Esophagus squamous epithelium (tissue), 5 donors: ENCODE measurements around the gene RNF217. TPM values are rescaled to one million over a fixed set of nuclear protein-coding genes. Genes with fewer than 3 reads are reported as not detected.

Experiments
- DNase-seq: peaks from one replicate; lab custom pipeline; 2025; lab: John Stamatoyannopoulos, UW
- H3K27ac ChIP-seq, 4 donors: fragments of 200-600 bp; sonication (generic); one replicate each; pipeline ENCODE4 v1.5.1; 2016 to 2019; ENCODE audit warnings: mild to moderate bottlenecking in 1 of 4
- H3K27me3 ChIP-seq, 4 donors: fragments of 200-600 bp; sonication (generic); 1 replicate in 3 of 4; 2 replicates in 1 of 4; pipeline versions ENCODE4 v1.5.1 to v1.6.0; 2017 to 2021; ENCODE audit warnings: antibody characterized with exemption in 1 of 4
- H3K36me3 ChIP-seq, 3 donors: fragments of 200-600 bp; sonication (generic); one replicate each; pipeline ENCODE4 v1.5.1; 2016 to 2019
- H3K4me1 ChIP-seq, 3 donors: fragments of 200-600 bp; sonication (generic); one replicate each; pipeline ENCODE4 v1.5.1; 2017 to 2019
- H3K4me3 ChIP-seq, 4 donors: fragments of 200-600 bp; sonication (generic); 1 replicate in 3 of 4; 2 replicates in 1 of 4; pipeline ENCODE4 v1.5.1; 2016 to 2019; ENCODE audit warnings: mild to moderate bottlenecking in 2 of 4, moderate library complexity in 1 of 4
- H3K9me3 ChIP-seq, 3 donors: fragments of 200-600 bp; sonication (generic); one replicate each; pipeline ENCODE4 v1.5.1; 2016 to 2019
- CTCF ChIP-seq, 6 experiments: fragments of 450-650 bp in 4 of 6; fragments of 200-600 bp in 2 of 6; sonication (generic) in 2 of 6; IDR thresholded peaks; one replicate each; pipeline ENCODE4 v1.5.1; 2016 to 2019; ENCODE audit warnings: antibody characterized with exemption in 6 of 6, mild to moderate bottlenecking in 4 of 6, moderate library complexity in 4 of 6
- POLR2A ChIP-seq, 4 donors: fragments of 450-650 bp; IDR thresholded peaks; one replicate each; pipeline ENCODE4 v1.6.1; 2017; ENCODE audit warnings: antibody characterized with exemption in 4 of 4, mild to moderate bottlenecking in 4 of 4, moderate library complexity in 3 of 4
- WGBS, 2 donors: methylation state at CpG; one replicate each; pipeline ENCODE4 v1.1.5; 2018; 5-methylcytosine and 5-hydroxymethylcytosine counted together
- intact Hi-C: fragments of 100-400 bp; cut with DNase I; formaldehyde crosslinking; loops from one replicate; pipeline ENCODE4 v1.15.0; 2022
- total RNA-seq, 4 donors: library from RNA; depleted of rRNA; stranded (reverse); fragments of >200 nt; gene quantifications; one replicate each; pipeline ENCODE4 v1.1.0, GENCODE V29; 2016
- donor health status: DM: yes; HTN: yes; CAD: no.

Gene RNF217
- total RNA-seq, 4 donors from 2014 or later = 9.1 to 26.3 (median 15.4) TPM

- WGBS, 2 donors = 93 to 98% methylated on average over 9 of the region's 9 CpGs
- no peaks in the 10 kb centered on the region for H3K9me3 ChIP-seq
- intact Hi-C loops = no loop called here
- no peak overlapping the region for H3K27ac ChIP-seq
- no peak overlapping the region for H3K4me3 ChIP-seq
- peaks cover 0 to 10% (median 4%) of the 10 kb centered on the region in 3 donors for H3K4me1 ChIP-seq
- TF ChIP-seq CTCF (IDR thresholded peaks at IDR 0.05) (no peak), POLR2A (IDR thresholded peaks at IDR 0.05) (no peak)
- no peaks in the 10 kb centered on the region for H3K27me3 ChIP-seq
- peaks cover 0 to 8% (median 0%) of the 10 kb centered on the region in 3 donors for H3K36me3 ChIP-seq
- no peak for DNase-seq
These were observed 25.9 kb downstream of the RNF217 start for GRCh38 chr6:124987999-124988591.

GRCh38 chr6:124989136-124989983 lies 27.1 kb downstream of the RNF217 start:
- intact Hi-C loops = no loop called here
- TF ChIP-seq POLR2A (IDR thresholded peaks at IDR 0.05) (no peak), CTCF (IDR thresholded peaks at IDR 0.05) (no peak)
- peaks cover 0 to 11% (median 4%) of the 10 kb centered on the region in 3 donors for H3K4me1 ChIP-seq
- no peaks in the 10 kb centered on the region for H3K9me3 ChIP-seq
- no peak overlapping the region for H3K4me3 ChIP-seq
- no peaks in the 10 kb centered on the region for H3K27me3 ChIP-seq
- no peak overlapping the region for H3K27ac ChIP-seq
- peaks cover 0 to 8% (median 0%) of the 10 kb centered on the region in 3 donors for H3K36me3 ChIP-seq
- DNase-seq = no peak
- WGBS, 2 donors = 73 to 86% methylated on average over 5 of the region's 5 CpGs

GRCh38 chr6:124990988-124991387 lies 28.8 kb downstream of the RNF217 start:
- WGBS, 2 donors = 95% methylated on average over 1 of the region's 1 CpG
- Histone ChIP-seq H3K27ac (no peak overlapping the region), H3K9me3 (no peaks in the 10 kb centered on the region), H3K36me3 (peaks cover 0 to 8% (median 0%) of the 10 kb centered on the region in 3 donors), H3K27me3 (no peaks in the 10 kb centered on the region), H3K4me1 (peaks cover 0 to 5% (median 0%) of the 10 kb centered on the region in 3 donors), H3K4me3 (no peak overlapping the region)
- DNase-seq = no peak
- intact Hi-C loops = no loop called here
- TF ChIP-seq POLR2A (IDR thresholded peaks at IDR 0.05) = no peak
- no peak for TF ChIP-seq CTCF (IDR thresholded peaks at IDR 0.05)

GRCh38 chr6:124991764-124992295 lies 29.6 kb downstream of the RNF217 start:
- H3K4me1 ChIP-seq = peaks cover 0 to 5% (median 0%) of the 10 kb centered on the region in 3 donors
- DNase-seq = no peak
- intact Hi-C loops = no loop called here
- H3K27me3 ChIP-seq = no peaks in the 10 kb centered on the region
- 83 to 100% methylated on average over 1 of the region's 1 CpG for WGBS, 2 donors
- H3K4me3 ChIP-seq = no peak overlapping the region
- no peaks in the 10 kb centered on the region for H3K9me3 ChIP-seq
- H3K36me3 ChIP-seq = peaks cover 0 to 8% (median 0%) of the 10 kb centered on the region in 3 donors
- TF ChIP-seq CTCF (IDR thresholded peaks at IDR 0.05) (no peak), POLR2A (IDR thresholded peaks at IDR 0.05) (no peak)
- H3K27ac ChIP-seq = no peak overlapping the region

- intact Hi-C loops = no loop called here
- H3K36me3 ChIP-seq = peaks cover 0 to 9% (median 0%) of the 10 kb centered on the region in 3 donors
- 55 to 60% methylated on average over 6 of the region's 6 CpGs for WGBS, 2 donors
- no peak overlapping the region for H3K4me3 ChIP-seq
- no peak overlapping the region for H3K27ac ChIP-seq
- peaks cover 0 to 6% (median 0%) of the 10 kb centered on the region in 3 donors for H3K4me1 ChIP-seq
- DNase-seq = no peak
- H3K27me3 ChIP-seq = no peaks in the 10 kb centered on the region
- no peaks in the 10 kb centered on the region for H3K9me3 ChIP-seq
- no peak for TF ChIP-seq POLR2A (IDR thresholded peaks at IDR 0.05)
- TF ChIP-seq CTCF (IDR thresholded peaks at IDR 0.05) = no peak
These were observed 31.1 kb downstream of the RNF217 start for GRCh38 chr6:124993327-124993726.
